ENCODE measurements around the gene WDR33. TPM values are rescaled to one million over a fixed set of nuclear protein-coding genes. Genes with fewer than 3 reads are reported as not detected.
A peak's percentile ranks its signal among the peaks of the same experiment; 100 is the strongest.
"Not testable (repeated sequence)": the region's sequence is repeated elsewhere in the genome, so short reads cannot be mapped to it uniquely, and the experiment has no call there.

Gene WDR33
- total and polyA plus RNA-seq, 9 donors = 25.6 to 36.4 (median 28.9) TPM

- 100% methylated on average over 2 of the region's 3 CpGs for WGBS (ENCODE audit: insufficient coverage)
- not testable (repeated sequence) for DNase-seq
Observed at GRCh38 chr2:127812441-127812840, 1.5 kb upstream of the WDR33 start.

DNA sequence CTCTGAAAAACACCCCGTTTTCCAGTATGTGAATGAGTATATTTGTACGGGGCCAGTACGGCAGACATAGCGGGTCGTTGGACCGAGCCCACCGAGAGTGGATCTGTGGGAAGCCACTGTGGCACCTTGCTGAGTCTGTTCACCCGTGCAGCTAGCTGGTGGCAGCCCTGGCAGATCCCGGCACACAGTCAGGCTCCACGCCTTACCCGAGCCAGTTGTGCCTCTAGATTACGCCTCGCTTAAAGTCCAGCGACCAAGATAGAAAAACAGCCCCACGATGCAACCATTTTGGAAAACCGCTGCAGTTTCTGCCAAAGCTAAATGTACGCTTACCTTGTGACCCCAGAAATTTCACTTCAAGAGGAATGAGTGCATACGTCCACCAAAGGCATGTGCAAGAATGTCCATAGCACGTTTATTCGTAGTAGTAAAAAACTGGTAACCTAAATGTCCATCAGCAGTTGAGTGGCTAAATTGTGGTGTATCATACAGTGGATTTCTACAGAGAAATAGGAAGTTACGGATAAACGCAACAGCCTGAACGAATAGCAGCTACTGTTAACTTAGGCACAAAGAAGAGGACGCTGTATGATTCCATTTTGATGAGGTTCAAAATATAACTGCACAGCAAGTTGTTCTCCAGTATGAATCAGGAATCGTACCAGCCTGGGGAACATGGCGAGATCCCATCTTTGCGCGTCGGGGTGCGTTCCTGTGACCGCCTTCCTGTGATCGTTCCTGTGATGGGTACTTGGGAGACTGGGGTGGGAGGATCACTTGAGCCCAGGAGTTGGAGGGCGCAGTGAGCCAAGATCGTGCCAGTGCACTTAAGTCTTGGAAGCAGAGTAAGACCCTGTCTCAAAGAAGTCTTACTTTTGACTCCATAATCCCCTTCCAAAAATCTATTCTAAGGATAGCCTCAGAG is 688 bp upstream of the WDR33 start:
- Histone ChIP-seq H3K27me3 (ENCODE audit: control insufficient read depth, insufficient read depth, low read length) (no peaks in the 10 kb centered on the region), H3K4me1 (ENCODE audit: control insufficient read depth, insufficient read depth, low read length) (peaks cover 6% of the 10 kb centered on the region), H3K27ac (ENCODE audit: low read length) (peak overlapping the region; percentile 94), H3K4me3 (ENCODE audit: low read length) (peak overlapping the region; percentile 78), H3K9me3 (replicated peaks; ENCODE audit: control insufficient read depth, low read depth, low read length) (no peaks in the 10 kb centered on the region), H3K36me3 (ENCODE audit: control insufficient read depth, insufficient read depth, low read length) (no peaks in the 10 kb centered on the region)
- DNase-seq = peak; percentile 7
- 41% methylated on average over 31 of the region's 34 CpGs for WGBS (ENCODE audit: insufficient coverage)

More at GRCh38 chr2:127812441-127812840, 1.5 kb upstream of the WDR33 start:
- not testable (repeated sequence) for H3K4me3 ChIP-seq (ENCODE audit: low read length); H3K4me1 ChIP-seq (ENCODE audit: control insufficient read depth, insufficient read depth, low read length); H3K27me3 ChIP-seq (ENCODE audit: control insufficient read depth, insufficient read depth, low read length); H3K27ac ChIP-seq (ENCODE audit: low read length); H3K36me3 ChIP-seq (ENCODE audit: control insufficient read depth, insufficient read depth, low read length); H3K9me3 ChIP-seq (replicated peaks; ENCODE audit: control insufficient read depth, low read depth, low read length)

GRCh38 chr2:127810156-127810618 is 784 bp downstream of the WDR33 start:
- H3K36me3 ChIP-seq (ENCODE audit: control insufficient read depth, insufficient read depth, low read length) = no peaks in the 10 kb centered on the region
- H3K27ac ChIP-seq (ENCODE audit: low read length) = peak overlapping the region; percentile 94
- H3K9me3 ChIP-seq (replicated peaks; ENCODE audit: control insufficient read depth, low read depth, low read length) = no peaks in the 10 kb centered on the region
- DNase-seq = peak; percentile 50
- H3K4me3 ChIP-seq (ENCODE audit: low read length) = peak overlapping the region; percentile 78
- no peaks in the 10 kb centered on the region for H3K27me3 ChIP-seq (ENCODE audit: control insufficient read depth, insufficient read depth, low read length)
- 0% methylated on average over 4 of the region's 10 CpGs for WGBS (ENCODE audit: insufficient coverage)
- peaks cover 6% of the 10 kb centered on the region for H3K4me1 ChIP-seq (ENCODE audit: control insufficient read depth, insufficient read depth, low read length)

- DNase-seq = no peak
- Histone ChIP-seq H3K27ac (ENCODE audit: low read length) (no peak overlapping the region), H3K4me3 (ENCODE audit: low read length) (no peak overlapping the region), H3K27me3 (ENCODE audit: control insufficient read depth, insufficient read depth, low read length) (no peaks in the 10 kb centered on the region), H3K4me1 (ENCODE audit: control insufficient read depth, insufficient read depth, low read length) (peaks cover 6% of the 10 kb centered on the region), H3K36me3 (ENCODE audit: control insufficient read depth, insufficient read depth, low read length) (no peaks in the 10 kb centered on the region), H3K9me3 (replicated peaks; ENCODE audit: control insufficient read depth, low read depth, low read length) (no peaks in the 10 kb centered on the region)
- WGBS (ENCODE audit: insufficient coverage) = 80% methylated on average over 2 of the region's 3 CpGs
Observed at GRCh38 chr2:127807678-127808353, 3.2 kb downstream of the WDR33 start.

DNA sequence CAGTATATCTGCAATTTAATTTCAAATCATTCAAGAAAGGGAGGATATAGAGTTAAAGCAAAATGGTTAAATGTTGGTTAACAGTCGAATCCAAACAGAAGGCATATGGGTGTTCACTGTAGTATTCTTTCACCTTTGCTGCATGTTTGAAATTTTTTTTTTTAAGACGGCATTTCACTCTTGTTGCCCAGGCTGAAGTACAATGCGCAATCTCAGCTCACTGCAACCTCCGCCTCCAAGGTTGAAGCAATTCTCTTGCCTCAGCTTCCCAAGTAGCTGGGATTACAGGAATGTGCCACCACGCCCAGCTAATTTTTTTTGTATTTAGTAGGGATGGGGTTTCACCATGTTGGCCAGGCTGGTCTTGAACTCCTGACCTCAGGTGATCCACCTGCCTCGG is 4.1 kb downstream of the WDR33 start:
- not testable (repeated sequence) for H3K9me3 ChIP-seq (replicated peaks; ENCODE audit: control insufficient read depth, low read depth, low read length); H3K27me3 ChIP-seq (ENCODE audit: control insufficient read depth, insufficient read depth, low read length); DNase-seq; H3K4me3 ChIP-seq (ENCODE audit: low read length); H3K36me3 ChIP-seq (ENCODE audit: control insufficient read depth, insufficient read depth, low read length); H3K4me1 ChIP-seq (ENCODE audit: control insufficient read depth, insufficient read depth, low read length); H3K27ac ChIP-seq (ENCODE audit: low read length)
- WGBS (ENCODE audit: insufficient coverage) = 73% methylated on average over 3 of the region's 6 CpGs

DNA sequence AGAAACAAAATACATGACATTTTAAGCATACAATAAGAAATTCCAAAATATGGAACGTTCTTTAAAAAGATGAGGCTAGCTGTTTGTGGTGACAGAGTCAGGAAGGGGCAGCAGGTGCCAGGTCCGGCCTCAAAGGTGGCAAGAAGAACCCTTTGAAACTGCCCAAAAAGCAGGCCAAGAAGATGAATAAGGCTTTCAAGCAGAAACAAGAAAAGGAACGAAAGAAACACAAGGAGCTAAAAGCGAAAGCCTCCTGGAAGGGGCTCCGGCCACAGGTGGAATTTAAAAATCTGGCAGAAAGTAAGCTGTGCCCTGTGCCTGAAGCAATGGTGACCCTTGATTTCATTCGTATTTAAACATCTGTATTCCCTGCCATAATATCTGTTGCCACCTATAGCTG is 5.5 kb downstream of the WDR33 start:
- H3K4me3 ChIP-seq (ENCODE audit: low read length) = no peak overlapping the region
- H3K27me3 ChIP-seq (ENCODE audit: control insufficient read depth, insufficient read depth, low read length) = no peaks in the 10 kb centered on the region
- peaks cover 2% of the 10 kb centered on the region for H3K4me1 ChIP-seq (ENCODE audit: control insufficient read depth, insufficient read depth, low read length)
- no peak for DNase-seq
- 84% methylated on average over 5 of the region's 6 CpGs for WGBS (ENCODE audit: insufficient coverage)
- H3K27ac ChIP-seq (ENCODE audit: low read length) = no peak overlapping the region
- no peaks in the 10 kb centered on the region for H3K9me3 ChIP-seq (replicated peaks; ENCODE audit: control insufficient read depth, low read depth, low read length)
- no peaks in the 10 kb centered on the region for H3K36me3 ChIP-seq (ENCODE audit: control insufficient read depth, insufficient read depth, low read length)

DNA sequence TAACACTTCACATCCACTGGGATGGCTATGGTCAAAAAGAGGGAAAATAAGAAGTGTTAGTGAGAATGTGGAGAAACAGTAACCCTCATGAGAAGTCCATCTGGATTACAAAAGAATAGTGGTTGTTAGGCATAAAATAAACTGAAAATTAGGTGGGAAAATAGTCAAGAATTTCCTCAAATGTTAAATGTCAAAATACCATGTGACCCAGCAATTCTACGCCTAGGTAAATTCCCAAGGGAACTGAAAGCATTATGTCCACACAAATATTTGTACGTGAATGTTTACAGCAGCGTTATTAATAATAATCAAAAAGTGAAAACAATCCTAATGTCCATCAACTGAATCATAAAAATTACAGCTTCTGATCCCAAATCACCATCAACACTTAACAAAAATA is 11.0 kb downstream of the WDR33 start:
- no peaks in the 10 kb centered on the region for H3K9me3 ChIP-seq (replicated peaks; ENCODE audit: control insufficient read depth, low read depth, low read length)
- H3K27ac ChIP-seq (ENCODE audit: low read length) = no peak overlapping the region
- no peaks in the 10 kb centered on the region for H3K27me3 ChIP-seq (ENCODE audit: control insufficient read depth, insufficient read depth, low read length)
- no peak for DNase-seq
- 60% methylated on average over 1 of the region's 3 CpGs for WGBS (ENCODE audit: insufficient coverage)
- no peak overlapping the region for H3K4me3 ChIP-seq (ENCODE audit: low read length)
- H3K4me1 ChIP-seq (ENCODE audit: control insufficient read depth, insufficient read depth, low read length) = no peaks in the 10 kb centered on the region
- peaks cover 3% of the 10 kb centered on the region for H3K36me3 ChIP-seq (ENCODE audit: control insufficient read depth, insufficient read depth, low read length)

DNA sequence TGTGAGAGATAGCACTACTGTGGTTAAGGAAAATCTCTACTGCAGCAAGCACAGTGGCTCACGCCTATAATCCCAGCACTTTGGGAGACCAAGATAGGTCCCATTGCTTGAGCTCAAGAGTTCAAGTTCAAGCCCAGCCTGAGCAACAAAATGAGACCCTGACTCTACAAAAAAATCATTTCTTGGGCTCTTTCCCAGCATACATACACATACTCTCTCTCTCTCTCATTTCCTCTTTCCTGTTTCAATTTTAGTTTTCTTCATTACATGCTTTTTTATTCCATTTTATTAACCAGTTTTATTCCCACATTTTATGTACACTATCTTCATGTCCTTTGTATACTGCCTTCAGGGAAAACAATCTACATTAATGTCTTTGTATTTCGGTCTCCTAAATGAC is 14.6 kb downstream of the WDR33 start:
- Histone ChIP-seq H3K4me3 (ENCODE audit: low read length) (no peak overlapping the region), H3K27me3 (ENCODE audit: control insufficient read depth, insufficient read depth, low read length) (no peaks in the 10 kb centered on the region), H3K36me3 (ENCODE audit: control insufficient read depth, insufficient read depth, low read length) (peaks cover 3% of the 10 kb centered on the region), H3K4me1 (ENCODE audit: control insufficient read depth, insufficient read depth, low read length) (no peaks in the 10 kb centered on the region), H3K27ac (ENCODE audit: low read length) (no peak overlapping the region), H3K9me3 (replicated peaks; ENCODE audit: control insufficient read depth, low read depth, low read length) (no peaks in the 10 kb centered on the region)
- DNase-seq = no peak
- WGBS (ENCODE audit: insufficient coverage) = 90% methylated on average over 1 of the region's 2 CpGs

- not testable (repeated sequence) for H3K4me3 ChIP-seq (ENCODE audit: low read length); H3K9me3 ChIP-seq (replicated peaks; ENCODE audit: control insufficient read depth, low read depth, low read length); H3K27me3 ChIP-seq (ENCODE audit: control insufficient read depth, insufficient read depth, low read length); DNase-seq; H3K4me1 ChIP-seq (ENCODE audit: control insufficient read depth, insufficient read depth, low read length); H3K27ac ChIP-seq (ENCODE audit: low read length); H3K36me3 ChIP-seq (ENCODE audit: control insufficient read depth, insufficient read depth, low read length)
- WGBS (ENCODE audit: insufficient coverage) = no CpG with 5 or more reads among the region's 6 CpGs
Observed at GRCh38 chr2:127794901-127795300, 16.1 kb downstream of the WDR33 start.

DNA sequence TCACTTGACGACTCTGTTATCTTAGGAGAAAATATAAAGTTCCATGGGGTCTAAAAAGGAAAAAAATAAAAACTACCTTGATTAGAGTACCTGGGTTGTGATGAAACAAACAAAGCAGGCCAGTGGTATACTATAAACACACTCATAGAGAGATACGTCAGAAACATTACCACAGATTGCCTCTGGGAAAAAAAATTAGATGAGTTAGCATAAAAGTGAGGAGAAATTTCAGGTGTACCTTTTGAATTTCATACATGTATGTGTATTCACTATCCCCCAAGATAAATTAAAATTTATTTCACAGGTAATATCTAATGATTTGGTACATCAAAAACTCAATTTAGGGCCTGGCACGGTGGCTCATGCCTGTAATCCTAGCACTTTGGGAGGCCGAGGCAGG is 18.2 kb downstream of the WDR33 start:
- DNase-seq = no peak
- Histone ChIP-seq H3K9me3 (replicated peaks; ENCODE audit: control insufficient read depth, low read depth, low read length) (no peaks in the 10 kb centered on the region), H3K4me1 (ENCODE audit: control insufficient read depth, insufficient read depth, low read length) (no peaks in the 10 kb centered on the region), H3K27me3 (ENCODE audit: control insufficient read depth, insufficient read depth, low read length) (no peaks in the 10 kb centered on the region), H3K36me3 (ENCODE audit: control insufficient read depth, insufficient read depth, low read length) (no peaks in the 10 kb centered on the region), H3K4me3 (ENCODE audit: low read length) (no peak overlapping the region), H3K27ac (ENCODE audit: low read length) (no peak overlapping the region)
- no CpG with 5 or more reads among the region's 4 CpGs for WGBS (ENCODE audit: insufficient coverage)
